Frontal cortex (tissue), 4 donors: ENCODE results near the gene CILP. TPM values are rescaled to one million over a fixed set of nuclear protein-coding genes. Genes with fewer than 3 reads are reported as not detected.

Experiments used
- DNase-seq, 2 donors: peaks; one replicate each; pipeline ENCODE4 v3.0.0; 2012; ENCODE audit warnings: low spot score in 2 of 2
- FAIRE-seq: peaks from 2 replicates; lab custom pipeline; 2012; peaks lifted over from hg19 to GRCh38; lab: Jason Lieb, UNC
- total RNA-seq: library from RNA; depleted of rRNA; stranded (reverse); fragments of >200 nt; gene quantifications from one replicate; pipeline ENCODE4 v1.2.3, GENCODE V29; 2014
- donor health status: control.
- donor health status: control.
- donor health status: control.

CILP gene
- total RNA-seq, 1 donor from 2014 or later: 0.41 TPM

GRCh38 chr15:65226221-65226620 is 14.9 kb upstream of the CILP start:
- DNase-seq: no peak
- FAIRE-seq: no peak

- DNase-seq (no peak), FAIRE-seq (no peak)
Measured at GRCh38 chr15:65223996-65224395, 12.7 kb upstream of the CILP start.

GRCh38 chr15:65222891-65223290 is 11.6 kb upstream of the CILP start:
- no peak for FAIRE-seq
- no peak for DNase-seq

- FAIRE-seq (no peak), DNase-seq (no peak)
Measured at GRCh38 chr15:65221697-65222096, 10.4 kb upstream of the CILP start.

- DNase-seq (no peak), FAIRE-seq (no peak)
Measured at GRCh38 chr15:65219137-65219536, 7.9 kb upstream of the CILP start.

- FAIRE-seq: no peak
- no peak for DNase-seq
Measured at GRCh38 chr15:65217526-65218482, 6.5 kb upstream of the CILP start.

- DNase-seq (no peak), FAIRE-seq (no peak)
Measured at GRCh38 chr15:65215496-65215895, 4.2 kb upstream of the CILP start.

GRCh38 chr15:65214010-65214409 is 2.7 kb upstream of the CILP start:
- FAIRE-seq (no peak), DNase-seq (no peak)

GRCh38 chr15:65213241-65213640 is 2.0 kb upstream of the CILP start:
- DNase-seq (no peak), FAIRE-seq (no peak)

GRCh38 chr15:65212097-65212496 is 824 bp upstream of the CILP start:
- no peak for DNase-seq
- no peak for FAIRE-seq

- DNase-seq (no peak), FAIRE-seq (no peak)
Measured at GRCh38 chr15:65211482-65211982, 259 bp upstream of the CILP start.

GRCh38 chr15:65209701-65210643 is 1.3 kb downstream of the CILP start:
- FAIRE-seq: no peak
- no peak for DNase-seq

- FAIRE-seq (no peak), DNase-seq (no peak)
Measured at GRCh38 chr15:65208647-65209046, 2.6 kb downstream of the CILP start.

- FAIRE-seq (no peak), DNase-seq (no peak)
Measured at GRCh38 chr15:65207280-65207840, 3.9 kb downstream of the CILP start.

GRCh38 chr15:65206750-65207149 is 4.5 kb downstream of the CILP start:
- FAIRE-seq: no peak

GRCh38 chr15:65204931-65205660 is 6.2 kb downstream of the CILP start:
- no peak for FAIRE-seq
- no peak for DNase-seq

More at GRCh38 chr15:65206750-65207149, 4.5 kb downstream of the CILP start:
- no peak for DNase-seq

- DNase-seq (no peak), FAIRE-seq (no peak)
Measured at GRCh38 chr15:65204236-65204930, 6.9 kb downstream of the CILP start.

GRCh38 chr15:65201918-65202317 is 9.4 kb downstream of the CILP start:
- FAIRE-seq (no peak), DNase-seq (no peak)

- DNase-seq: no peak
- FAIRE-seq: no peak
Measured at GRCh38 chr15:65198571-65198970, 12.7 kb downstream of the CILP start.
